IPS-18a (cell line): ENCODE results near the gene NGEF.

Experiments
- H3K27ac ChIP-seq: one replicate; pipeline ENCODE4 v1.5.1; 2013; ENCODE audit warnings: low read length
- H3K27me3 ChIP-seq: one replicate; pipeline ENCODE4 v1.6.1; 2013; ENCODE audit warnings: mild to moderate bottlenecking, low read length; ENCODE audit not compliant: control insufficient read depth, insufficient read depth
- H3K36me3 ChIP-seq: one replicate; pipeline ENCODE4 v1.6.1; 2013; ENCODE audit warnings: low read depth, low read length; ENCODE audit not compliant: control insufficient read depth
- H3K4me1 ChIP-seq: one replicate; pipeline ENCODE4 v1.6.1; 2013; ENCODE audit warnings: low read depth, low read length; ENCODE audit not compliant: control insufficient read depth
- H3K4me3 ChIP-seq: one replicate; pipeline ENCODE4 v1.5.1; 2013; ENCODE audit warnings: low read length
- H3K9ac ChIP-seq: one replicate; pipeline ENCODE4 v1.6.1; 2013; ENCODE audit warnings: mild to moderate bottlenecking, low read length, moderate library complexity
- H3K9me3 ChIP-seq: one replicate; pipeline ENCODE4 v1.6.1; 2013; ENCODE audit warnings: low read depth, low read length; ENCODE audit not compliant: control insufficient read depth

The NGEF gene

DNA sequence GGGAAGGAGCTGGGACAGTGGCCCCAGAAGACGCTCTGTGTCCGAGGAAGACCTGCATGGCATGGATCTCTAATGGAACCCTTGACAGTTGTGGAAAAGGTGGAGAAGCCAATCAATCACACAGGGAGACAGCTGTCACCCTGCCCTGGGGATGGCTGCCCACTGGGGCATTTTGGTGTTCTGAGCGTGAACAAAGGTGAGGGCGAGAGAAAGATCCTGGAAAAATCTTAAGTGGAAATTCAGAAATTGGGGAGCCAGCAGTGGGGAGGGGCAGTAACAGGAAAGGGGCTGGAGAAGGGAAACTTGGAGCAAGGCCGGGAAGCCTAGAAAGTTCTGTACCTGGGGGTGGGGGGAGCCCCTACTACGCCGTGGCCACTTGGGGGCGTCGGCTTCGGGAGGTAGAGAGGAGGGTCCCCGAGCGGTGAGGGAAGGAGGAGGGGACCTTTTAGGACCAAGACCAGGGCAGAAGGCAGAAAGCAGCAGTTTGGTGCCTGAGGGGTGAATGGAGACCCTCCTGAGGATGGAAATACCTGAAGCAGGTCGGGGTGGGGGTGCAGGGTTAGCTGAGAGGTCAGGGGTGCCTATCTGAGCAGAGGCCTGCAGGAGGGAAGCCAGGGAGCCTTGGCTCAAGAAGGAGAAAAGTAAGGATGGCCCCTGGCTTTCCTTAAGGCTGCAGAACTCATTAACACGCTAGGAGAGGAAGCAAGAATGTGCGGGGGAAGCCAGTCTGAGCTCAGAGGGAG, 30.0 kb downstream of the NGEF start:
- H3K4me1 ChIP-seq, result peaks cover 11% of the 10 kb centered on the region
- H3K27ac ChIP-seq, result no peak overlapping the region
- no peak overlapping the region for H3K4me3 ChIP-seq
- H3K36me3 ChIP-seq, result no peaks in the 10 kb centered on the region
- no peaks in the 10 kb centered on the region for H3K9me3 ChIP-seq
- H3K27me3 ChIP-seq, result no peaks in the 10 kb centered on the region
- no peak overlapping the region for H3K9ac ChIP-seq

- Histone ChIP-seq H3K4me1 (peaks cover 11% of the 10 kb centered on the region), H3K27me3 (no peaks in the 10 kb centered on the region), H3K9me3 (no peaks in the 10 kb centered on the region), H3K36me3 (no peaks in the 10 kb centered on the region), H3K27ac (no peak overlapping the region), H3K9ac (no peak overlapping the region), H3K4me3 (no peak overlapping the region)
Observed at GRCh38 chr2:232981767-232982360, 31.2 kb downstream of the NGEF start.

DNA sequence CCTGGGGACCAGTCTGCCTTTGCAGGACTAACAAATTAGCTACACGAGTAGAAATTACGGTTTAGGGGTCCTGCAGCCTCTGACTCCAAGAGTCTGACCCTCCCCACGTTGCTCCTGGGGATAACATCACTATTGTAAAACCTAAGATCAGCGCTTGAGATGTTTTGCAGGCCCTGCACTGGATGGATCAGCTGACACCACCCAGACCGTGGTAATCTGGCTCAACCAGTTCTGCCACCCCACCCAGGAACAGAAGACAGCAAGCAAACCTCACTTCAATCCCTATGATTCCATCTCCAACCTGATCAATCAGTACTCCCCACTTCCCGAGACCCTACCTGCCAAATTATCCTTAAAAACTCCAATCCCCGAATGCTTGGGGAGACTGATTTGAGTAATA, 31.7 kb downstream of the NGEF start:
- Histone ChIP-seq H3K4me1 (peaks cover 11% of the 10 kb centered on the region), H3K27me3 (no peaks in the 10 kb centered on the region), H3K27ac (no peak overlapping the region), H3K9ac (no peak overlapping the region), H3K9me3 (no peaks in the 10 kb centered on the region), H3K36me3 (no peaks in the 10 kb centered on the region), H3K4me3 (no peak overlapping the region)

- Histone ChIP-seq H3K9me3 (no peaks in the 10 kb centered on the region), H3K27me3 (no peaks in the 10 kb centered on the region), H3K4me1 (peaks cover 11% of the 10 kb centered on the region), H3K4me3 (no peak overlapping the region), H3K27ac (no peak overlapping the region), H3K36me3 (no peaks in the 10 kb centered on the region), H3K9ac (no peak overlapping the region)
Observed at GRCh38 chr2:232980683-232981082, 32.4 kb downstream of the NGEF start.

DNA sequence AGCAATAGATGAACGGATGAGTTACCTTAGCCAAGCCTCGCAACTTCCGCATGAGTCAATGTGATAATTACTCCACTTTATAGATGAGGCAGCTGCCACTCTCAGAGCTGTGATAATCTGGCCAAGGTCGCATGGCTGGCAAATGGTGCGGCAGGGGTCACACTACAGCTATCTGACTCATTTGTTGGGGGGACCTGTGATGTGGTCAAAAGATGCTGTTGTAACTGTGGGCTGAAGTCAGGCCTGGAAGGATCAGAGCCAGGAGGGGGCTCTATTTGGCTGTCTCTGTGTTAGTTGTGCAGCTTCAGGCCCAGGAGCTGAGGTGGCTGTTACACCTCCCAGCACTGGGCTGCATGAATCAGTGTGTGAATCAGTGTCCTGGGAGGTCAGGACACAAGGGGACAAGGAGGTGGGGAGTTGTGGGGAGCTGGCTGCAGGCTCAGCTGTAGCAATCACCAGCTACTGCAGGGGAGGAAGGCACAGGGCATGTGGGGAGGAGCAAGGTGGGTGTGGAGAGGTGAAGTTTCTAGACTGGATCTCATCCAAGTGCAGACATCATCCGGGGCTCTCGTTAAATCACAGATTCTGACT, 33.1 kb downstream of the NGEF start:
- H3K27ac ChIP-seq, result no peak overlapping the region
- no peaks in the 10 kb centered on the region for H3K27me3 ChIP-seq
- H3K4me1 ChIP-seq, result peaks cover 11% of the 10 kb centered on the region
- no peak overlapping the region for H3K4me3 ChIP-seq
- no peaks in the 10 kb centered on the region for H3K9me3 ChIP-seq
- no peaks in the 10 kb centered on the region for H3K36me3 ChIP-seq
- no peak overlapping the region for H3K9ac ChIP-seq

DNA sequence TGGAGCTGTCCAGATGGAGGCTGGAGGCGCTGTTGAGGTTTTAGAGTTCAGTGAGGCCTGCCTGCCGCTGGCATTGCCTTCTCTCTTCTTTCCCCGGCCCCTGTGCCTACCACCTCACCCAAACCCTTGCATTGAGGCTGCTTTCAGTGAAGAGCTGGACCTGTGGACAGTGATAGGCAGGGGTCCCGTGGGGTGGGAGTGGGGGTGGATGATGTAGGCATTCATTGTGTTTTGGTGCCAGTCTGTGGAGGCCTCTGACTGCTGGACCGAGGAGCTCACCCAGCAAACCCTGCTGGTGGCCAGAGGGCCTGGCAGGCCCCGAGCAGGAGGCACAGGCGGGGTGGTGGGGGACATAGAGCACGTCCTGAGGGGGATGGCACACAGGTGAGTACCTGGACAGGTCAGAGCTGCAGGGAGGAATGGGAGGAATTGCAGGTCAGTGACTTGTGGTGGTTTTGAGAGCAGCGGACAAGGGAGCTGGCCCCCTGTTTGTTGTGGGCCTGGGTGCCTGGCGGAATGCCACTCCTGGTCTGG, 35.6 kb downstream of the NGEF start:
- Histone ChIP-seq H3K27me3 (no peaks in the 10 kb centered on the region), H3K27ac (no peak overlapping the region), H3K36me3 (no peaks in the 10 kb centered on the region), H3K9ac (no peak overlapping the region), H3K9me3 (no peaks in the 10 kb centered on the region), H3K4me3 (no peak overlapping the region), H3K4me1 (peaks cover 5% of the 10 kb centered on the region)

DNA sequence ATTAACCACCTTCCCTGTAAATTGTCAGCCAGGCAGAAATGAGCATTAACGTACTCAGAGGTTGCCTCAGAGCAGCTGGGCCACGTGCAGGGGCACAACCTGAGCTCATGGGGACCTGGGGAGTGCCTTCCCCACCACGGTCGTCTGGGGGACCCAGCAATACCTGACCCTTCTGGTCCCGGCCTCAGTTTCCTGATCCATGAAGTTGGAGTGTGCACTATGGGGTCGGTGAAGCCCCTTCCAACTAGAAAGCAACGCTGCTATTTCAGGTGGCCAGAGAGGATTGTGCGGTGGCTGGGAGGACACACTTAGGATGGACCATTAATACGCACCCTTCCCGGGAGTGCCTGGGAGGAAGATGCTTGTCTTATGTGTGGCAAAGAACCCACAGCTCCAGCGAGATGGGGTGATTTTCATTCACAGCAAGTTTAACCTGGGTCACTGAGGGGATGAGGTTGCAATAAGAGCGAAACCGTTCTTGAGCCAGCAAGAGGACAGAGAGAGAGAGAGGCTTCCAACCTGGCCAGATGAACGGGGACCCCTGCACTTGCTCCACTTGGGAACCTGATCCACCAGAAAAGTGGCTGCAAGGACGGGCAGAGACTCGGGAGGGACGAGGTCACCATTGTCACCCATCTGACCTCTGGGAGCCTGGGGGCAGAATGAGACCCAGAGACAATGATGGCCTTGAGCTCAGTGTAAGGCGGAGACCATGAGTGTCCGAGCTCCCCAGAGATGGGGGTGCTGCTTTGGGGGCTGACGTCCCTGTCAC, 36.2 kb downstream of the NGEF start:
- Histone ChIP-seq H3K36me3 (no peaks in the 10 kb centered on the region), H3K4me3 (no peak overlapping the region), H3K9ac (no peak overlapping the region), H3K4me1 (peaks cover 5% of the 10 kb centered on the region), H3K27me3 (no peaks in the 10 kb centered on the region), H3K27ac (no peak overlapping the region), H3K9me3 (no peaks in the 10 kb centered on the region)

GRCh38 chr2:232976176-232976575, 36.9 kb downstream of the NGEF start:
- H3K4me1 ChIP-seq, result no peaks in the 10 kb centered on the region
- H3K9me3 ChIP-seq, result no peaks in the 10 kb centered on the region
- no peak overlapping the region for H3K27ac ChIP-seq
- H3K27me3 ChIP-seq, result no peaks in the 10 kb centered on the region
- H3K36me3 ChIP-seq, result no peaks in the 10 kb centered on the region
- H3K4me3 ChIP-seq, result no peak overlapping the region
- H3K9ac ChIP-seq, result no peak overlapping the region

DNA sequence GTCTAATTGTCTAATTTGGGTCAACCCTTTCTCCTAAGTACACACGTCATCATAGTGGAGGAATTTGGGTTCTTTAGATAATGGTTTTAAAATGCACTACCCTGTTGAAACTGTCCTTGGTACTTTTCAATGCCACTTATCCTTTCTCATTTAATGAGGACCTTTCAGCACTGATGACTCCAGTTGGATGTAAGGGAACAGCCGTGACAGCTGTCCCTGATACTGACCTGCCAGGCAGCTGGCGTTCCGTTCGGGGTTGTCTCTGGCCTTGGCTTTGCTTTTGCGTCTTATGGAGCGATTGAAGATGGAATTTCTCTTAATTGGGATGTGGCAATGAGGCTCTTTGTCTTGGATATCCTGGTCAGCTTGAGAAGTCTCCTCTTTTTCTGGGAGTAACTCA, 38.7 kb downstream of the NGEF start:
- H3K36me3 ChIP-seq, result no peaks in the 10 kb centered on the region

GRCh38 chr2:232973796-232974195, 39.3 kb downstream of the NGEF start:
- Histone ChIP-seq H3K4me3 (no peak overlapping the region), H3K27ac (no peak overlapping the region), H3K4me1 (no peaks in the 10 kb centered on the region), H3K36me3 (no peaks in the 10 kb centered on the region), H3K27me3 (no peaks in the 10 kb centered on the region), H3K9me3 (no peaks in the 10 kb centered on the region), H3K9ac (no peak overlapping the region)

More for the DNA sequence above, 38.7 kb downstream of the NGEF start:
- H3K9me3 ChIP-seq, result no peaks in the 10 kb centered on the region
- H3K4me1 ChIP-seq, result no peaks in the 10 kb centered on the region
- H3K27me3 ChIP-seq, result no peaks in the 10 kb centered on the region
- H3K4me3 ChIP-seq, result no peak overlapping the region
- no peak overlapping the region for H3K9ac ChIP-seq
- no peak overlapping the region for H3K27ac ChIP-seq

GRCh38 chr2:232973011-232973735, 39.9 kb downstream of the NGEF start:
- Histone ChIP-seq H3K27me3 (no peaks in the 10 kb centered on the region), H3K9ac (no peak overlapping the region), H3K4me3 (no peak overlapping the region), H3K9me3 (no peaks in the 10 kb centered on the region), H3K4me1 (no peaks in the 10 kb centered on the region), H3K36me3 (no peaks in the 10 kb centered on the region), H3K27ac (no peak overlapping the region)
